HepG2 (cell line): ENCODE results near the gene SLC38A3. TPM values are rescaled to one million over a fixed set of nuclear protein-coding genes. Genes with fewer than 3 reads are reported as not detected.

ENCODE experiments used
- AGO2 ChIP-seq: fragments of 200-400 bp; formaldehyde crosslinking; optimal IDR thresholded peaks from 2 replicates; pipeline ENCODE3; 2017; ENCODE audit warnings: mild to moderate bottlenecking, low read depth, low read length, moderate library complexity
- FOXA1 ChIP-seq, 2 experiments: fragments of 450-650 bp in 1 of 2; sonication (generic) in 1 of 2; formaldehyde crosslinking in 1 of 2; IDR thresholded peaks; 2 replicates each; pipeline versions ENCODE4 v1.4.0 to v1.6.1; 2016 to 2020; ENCODE audit warnings: missing genetic modification reagents in 1 of 2
- HDAC1 ChIP-seq: sonication (generic); formaldehyde crosslinking; IDR thresholded peaks from 2 replicates; pipeline ENCODE4 v1.5.1; 2020; ENCODE audit warnings: mild to moderate bottlenecking, missing genetic modification reagents
- HNRNPLL ChIP-seq: fragments of 200-400 bp; formaldehyde crosslinking; IDR thresholded peaks from 2 replicates; pipeline ENCODE4 v1.6.1; 2017; ENCODE audit warnings: mild to moderate bottlenecking, low read depth, low read length; ENCODE audit not compliant: poor library complexity, severe bottlenecking
- MAZ ChIP-seq, 2 experiments: sonication (generic) in 1 of 2; formaldehyde crosslinking in 1 of 2; IDR thresholded peaks; 2 replicates each; pipeline versions ENCODE4 v1.5.0 to v1.6.1; 2012 to 2020; ENCODE audit warnings: low read depth in 2 of 2, mild to moderate bottlenecking in 2 of 2, borderline replicate concordance in 1 of 2, improper control_type of control experiment in 1 of 2, low read length in 1 of 2, missing genetic modification reagents in 1 of 2, moderate library complexity in 1 of 2
- MED13 ChIP-seq: sonication (generic); formaldehyde crosslinking; IDR thresholded peaks from 2 replicates; pipeline ENCODE4 v1.5.0; 2020; ENCODE audit warnings: missing genetic modification reagents
- PITX1 ChIP-seq: sonication (generic); formaldehyde crosslinking; IDR thresholded peaks from 2 replicates; pipeline ENCODE4 v1.5.1; 2020; ENCODE audit warnings: mild to moderate bottlenecking, missing genetic modification reagents
- RBM39 ChIP-seq: fragments of 200-400 bp; formaldehyde crosslinking; IDR thresholded peaks from one replicate; pipeline ENCODE4 v1.6.1; 2018; ENCODE audit warnings: antibody characterized with exemption, mild to moderate bottlenecking, low read depth, low read length; ENCODE audit not compliant: poor library complexity, severe bottlenecking
- SAFB2 ChIP-seq: sonication (generic); formaldehyde crosslinking; IDR thresholded peaks from 2 replicates; pipeline ENCODE4 v1.5.1; 2020; ENCODE audit warnings: missing genetic modification reagents, low read depth, mild to moderate bottlenecking, borderline replicate concordance
- TBL1XR1 ChIP-seq: fragments of 150-350 bp; IDR thresholded peaks from 2 replicates; pipeline ENCODE4 v1.6.1; 2014; ENCODE audit warnings: borderline replicate concordance, low read length; ENCODE audit not compliant: partially characterized antibody
- TFDP1 ChIP-seq: IDR thresholded peaks from 2 replicates; pipeline ENCODE4 v1.6.1; 2016; ENCODE audit warnings: missing compliant biosample characterization, missing genetic modification reagents, borderline replicate concordance
- ZBTB8A ChIP-seq: sonication (generic); formaldehyde crosslinking; IDR thresholded peaks from 2 replicates; pipeline ENCODE4 v1.4.0; 2020; ENCODE audit warnings: mild to moderate bottlenecking, low read depth, missing genetic modification reagents, borderline replicate concordance
- ZNF260 ChIP-seq: sonication (generic); formaldehyde crosslinking; IDR thresholded peaks from 2 replicates; pipeline ENCODE4 v1.4.0; 2020; ENCODE audit warnings: missing genetic modification reagents, low read depth, mild to moderate bottlenecking, borderline replicate concordance
- ZNF3 ChIP-seq: IDR thresholded peaks from 2 replicates; pipeline ENCODE4 v1.7.0; 2017; ENCODE audit warnings: inconsistent platforms
- ZNF460 ChIP-seq: sonication (generic); formaldehyde crosslinking; IDR thresholded peaks from 2 replicates; pipeline ENCODE4 v1.5.1; 2020; ENCODE audit warnings: missing genetic modification reagents, mild to moderate bottlenecking, borderline replicate concordance
- ZNF572 ChIP-seq: sonication (generic); formaldehyde crosslinking; IDR thresholded peaks from 2 replicates; pipeline ENCODE4 v1.5.1; 2020; ENCODE audit warnings: mild to moderate bottlenecking, missing genetic modification reagents
- ZNF598 ChIP-seq: sonication (generic); formaldehyde crosslinking; IDR thresholded peaks from 2 replicates; pipeline ENCODE4 v1.5.1; 2020; ENCODE audit warnings: mild to moderate bottlenecking, missing genetic modification reagents, borderline replicate concordance
- ZNF660 ChIP-seq: sonication (generic); formaldehyde crosslinking; IDR thresholded peaks from 2 replicates; pipeline ENCODE4 v1.5.1; 2020; ENCODE audit warnings: mild to moderate bottlenecking, low read depth, missing genetic modification reagents, borderline replicate concordance
- ZNF740 ChIP-seq: sonication (generic); formaldehyde crosslinking; IDR thresholded peaks from 2 replicates; pipeline ENCODE4 v1.4.0; 2020; ENCODE audit warnings: missing genetic modification reagents
- ZNF776 ChIP-seq: sonication (generic); formaldehyde crosslinking; IDR thresholded peaks from 2 replicates; pipeline ENCODE4 v1.4.0; 2020; ENCODE audit warnings: mild to moderate bottlenecking, missing genetic modification reagents
- polyA plus RNA-seq, 8 experiments: library from polyadenylated mRNA; depleted of rRNA in 3 of 8; stranded (reverse) in 7 of 8; unstranded in 1 of 8; fragments of >200 nt; fragmentation: Illumina TruSeq in 4 of 8; extraction: Trizol in 4 of 8; gene quantifications; 2 replicates each; pipeline versions ENCODE4 v1.2.1 to v1.2.3, GENCODE V29; 2011 to 2016; ENCODE audit warnings: low read depth in 4 of 8, missing spikeins in 1 of 8, mixed read lengths in 1 of 8; ENCODE audit not compliant: insufficient read depth in 1 of 8
- total RNA-seq, 5 experiments: library from RNA; depleted of rRNA; stranded (reverse); fragments of >200 nt; fragmentation: Illumina TruSeq; extraction: Trizol; gene quantifications; 2 replicates each; pipeline ENCODE4 v1.2.3, GENCODE V29; 2016; ENCODE audit warnings: low read depth in 1 of 5
- TF ChIP-seq, protein P1 (sequence below): fragments of 450-650 bp; IDR thresholded peaks from 2 replicates; pipeline ENCODE4 v1.6.1; 2016

The SLC38A3 gene
- total and polyA plus RNA-seq, 2 of the 13 experiments (the other 11 are each of a cell fraction or from before 2014, with no cell fraction given) = 29.8 to 164 TPM

DNA sequence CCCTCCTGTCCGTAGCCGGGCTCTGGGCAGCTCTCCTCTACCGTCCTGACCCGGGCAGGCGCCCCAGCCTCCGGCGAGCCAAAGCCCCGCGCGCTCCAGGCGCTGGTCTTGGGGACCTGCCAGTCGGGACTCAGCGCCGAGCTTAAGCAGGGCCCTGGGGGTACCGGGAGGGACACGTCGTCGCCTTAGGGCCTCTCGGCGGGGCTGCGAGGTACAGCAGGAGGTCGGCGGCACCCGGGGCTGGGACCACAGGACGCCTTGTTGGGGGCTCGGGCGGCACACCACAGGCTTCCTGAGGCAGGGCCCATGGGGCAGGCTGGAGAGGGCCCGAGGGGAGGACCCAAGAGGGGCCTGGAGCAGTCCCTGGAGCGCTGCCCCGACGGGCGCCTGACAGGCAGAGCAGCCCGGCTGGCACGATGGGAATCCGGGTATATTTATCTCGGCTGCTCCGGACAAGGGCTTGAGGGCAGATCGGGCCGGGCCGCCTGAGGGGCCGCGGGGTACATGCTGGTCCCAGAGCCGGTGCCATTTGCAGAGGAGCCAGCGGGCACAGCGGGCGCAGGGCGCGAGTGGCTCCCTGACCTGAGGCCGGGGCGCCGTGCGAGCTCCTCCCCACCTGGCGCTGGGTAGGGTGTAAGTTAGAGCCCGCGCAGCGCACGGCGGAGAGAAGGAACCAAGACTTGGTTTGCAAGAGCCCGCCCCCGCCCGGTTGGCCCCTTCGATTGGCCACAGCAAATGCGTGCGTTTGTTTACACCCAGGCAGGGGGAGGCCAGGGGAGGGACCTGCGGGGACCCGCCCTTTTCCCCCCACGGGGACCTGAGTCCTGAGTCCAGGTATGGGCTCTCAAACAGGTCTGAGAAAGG is 574 bp downstream of the SLC38A3 start (continued):
- TF ChIP-seq ZNF740 (CRISPR knock-in tag) = peak; percentile 81
- peak; percentile 53; the same call in 1 of the 2 replicates for TF ChIP-seq TFDP1 (CRISPR knock-in tag)
- TF ChIP-seq AGO2 = peak; percentile 90
- TF ChIP-seq TBL1XR1 = peak; percentile 47
- TF ChIP-seq SAFB2 (CRISPR knock-in tag) = peak; percentile 86
- no peak; the same call in 1 of the 2 replicates for TF ChIP-seq MED13 (CRISPR knock-in tag)
- no peak for TF ChIP-seq ZNF660
- TF ChIP-seq ZNF598 (CRISPR knock-in tag) = peak; percentile 46; the same call in 1 of the 2 replicates
- TF ChIP-seq ZNF3 (CRISPR knock-in tag) = no peak
- peak; percentile 91 for TF ChIP-seq HDAC1 (CRISPR knock-in tag)
- peak; percentile 21; the same call in 1 of the 2 replicates for TF ChIP-seq ZNF460
- TF ChIP-seq FOXA1 (IDR thresholded peaks at IDR 0.05) = no peak
- peak; percentile 68 for TF ChIP-seq FOXA1 (CRISPR knock-in tag; IDR thresholded peaks at IDR 0.05)
- TF ChIP-seq ZNF776 (CRISPR knock-in tag) = peak; percentile 58; the same call in 1 of the 2 replicates
- TF ChIP-seq ZBTB8A (CRISPR knock-in tag) = 0 out of 2 replicates have a peak, but pooled peaks have one; percentile 39
- TF ChIP-seq HNRNPLL = peak; percentile 32
- peak; percentile 43; the same call in 1 of the 2 replicates for TF ChIP-seq MAZ (IDR thresholded peaks at IDR 0.05; ENCODE audit: borderline replicate concordance, low read depth, low read length)
- peak; percentile 38; the same call in 1 of the 2 replicates for TF ChIP-seq MAZ (CRISPR knock-in tag; IDR thresholded peaks at IDR 0.05; ENCODE audit: low read depth)
- peak; percentile 17; the same call in 1 of the 2 replicates for TF ChIP-seq ZNF572 (CRISPR knock-in tag)
- TF ChIP-seq RBM39 = no peak
- no peak for TF ChIP-seq ZNF260 (CRISPR knock-in tag)
- TF ChIP-seq, protein P1, sequence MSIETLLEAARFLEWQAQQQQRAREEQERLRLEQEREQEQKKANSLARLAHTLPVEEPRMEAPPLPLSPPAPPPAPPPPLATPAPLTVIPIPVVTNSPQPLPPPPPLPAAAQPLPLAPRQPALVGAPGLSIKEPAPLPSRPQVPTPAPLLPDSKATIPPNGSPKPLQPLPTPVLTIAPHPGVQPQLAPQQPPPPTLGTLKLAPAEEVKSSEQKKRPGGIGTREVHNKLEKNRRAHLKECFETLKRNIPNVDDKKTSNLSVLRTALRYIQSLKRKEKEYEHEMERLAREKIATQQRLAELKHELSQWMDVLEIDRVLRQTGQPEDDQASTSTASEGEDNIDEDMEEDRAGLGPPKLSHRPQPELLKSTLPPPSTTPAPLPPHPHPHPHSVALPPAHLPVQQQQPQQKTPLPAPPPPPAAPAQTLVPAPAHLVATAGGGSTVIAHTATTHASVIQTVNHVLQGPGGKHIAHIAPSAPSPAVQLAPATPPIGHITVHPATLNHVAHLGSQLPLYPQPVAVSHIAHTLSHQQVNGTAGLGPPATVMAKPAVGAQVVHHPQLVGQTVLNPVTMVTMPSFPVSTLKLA = peak; percentile 74
- peak; percentile 66; the same call in 1 of the 2 replicates for TF ChIP-seq PITX1 (CRISPR knock-in tag)
